TTC549 (cell line): ENCODE results near the gene NACC2.

Experiments
- FAIRE-seq: peaks from 2 replicates; lab custom pipeline; 2012; peaks lifted over from hg19 to GRCh38; lab: Jason Lieb, UNC

Gene NACC2

DNA sequence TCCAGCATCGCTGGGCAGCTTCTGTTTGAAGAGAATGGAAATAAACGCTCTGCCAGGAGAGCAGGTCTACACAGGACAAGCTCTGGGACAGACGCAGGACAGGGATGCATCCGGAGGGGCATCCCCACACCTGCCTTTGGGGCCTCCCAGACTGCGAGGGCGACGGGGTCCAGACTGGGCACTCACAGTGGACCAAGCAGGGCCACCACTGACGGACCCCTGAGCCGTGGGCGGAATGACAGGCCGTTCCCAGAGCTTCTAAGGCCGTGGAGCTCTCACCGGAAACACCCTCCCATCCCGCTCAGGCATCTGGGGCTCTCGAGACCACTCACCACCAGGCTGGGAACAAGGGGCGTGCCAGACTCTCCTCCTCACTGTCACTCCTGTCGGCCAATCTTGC lies 34.1 kb upstream of the NACC2 start:
- FAIRE-seq = no peak

DNA sequence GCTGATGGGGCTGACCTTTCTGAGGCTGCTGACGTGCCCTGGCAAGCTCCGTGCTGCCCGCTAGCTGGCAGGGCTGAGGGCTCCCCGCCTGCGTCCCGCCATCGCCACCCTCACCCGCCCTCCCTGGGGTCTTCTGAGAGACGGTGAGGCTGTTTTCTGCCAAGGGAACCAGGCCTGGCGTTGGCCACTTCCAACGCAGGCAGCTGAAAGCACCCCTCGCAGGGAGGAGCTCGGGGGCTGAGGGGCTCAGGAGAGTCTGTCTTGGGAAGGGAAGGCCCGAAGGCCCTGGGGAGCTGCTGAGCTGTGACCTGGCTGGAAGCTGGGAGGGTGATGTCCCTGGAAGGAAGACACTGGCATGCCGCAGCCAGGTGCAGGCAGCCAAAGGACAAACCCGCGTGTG lies 33.3 kb upstream of the NACC2 start:
- no peak for FAIRE-seq

DNA sequence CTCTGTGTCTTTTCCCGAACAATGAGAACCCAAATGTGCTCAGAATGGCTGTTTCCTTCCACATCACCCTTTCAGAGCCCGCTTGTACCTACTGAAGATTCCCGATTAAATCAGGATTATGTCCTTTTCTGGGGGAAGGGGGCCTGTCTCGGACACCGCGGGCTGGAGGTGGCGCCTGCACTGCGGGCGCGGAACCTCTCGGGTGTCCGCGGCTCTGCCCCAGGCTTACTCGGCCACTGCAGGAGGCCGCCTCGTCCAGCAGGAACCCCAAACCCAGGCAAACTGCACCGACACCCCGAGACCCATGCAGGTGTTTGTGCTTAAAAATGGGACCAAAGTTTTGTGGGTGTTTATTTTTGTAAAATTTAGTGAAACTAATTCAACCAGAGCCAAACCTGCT lies 32.2 kb upstream of the NACC2 start:
- no peak for FAIRE-seq

DNA sequence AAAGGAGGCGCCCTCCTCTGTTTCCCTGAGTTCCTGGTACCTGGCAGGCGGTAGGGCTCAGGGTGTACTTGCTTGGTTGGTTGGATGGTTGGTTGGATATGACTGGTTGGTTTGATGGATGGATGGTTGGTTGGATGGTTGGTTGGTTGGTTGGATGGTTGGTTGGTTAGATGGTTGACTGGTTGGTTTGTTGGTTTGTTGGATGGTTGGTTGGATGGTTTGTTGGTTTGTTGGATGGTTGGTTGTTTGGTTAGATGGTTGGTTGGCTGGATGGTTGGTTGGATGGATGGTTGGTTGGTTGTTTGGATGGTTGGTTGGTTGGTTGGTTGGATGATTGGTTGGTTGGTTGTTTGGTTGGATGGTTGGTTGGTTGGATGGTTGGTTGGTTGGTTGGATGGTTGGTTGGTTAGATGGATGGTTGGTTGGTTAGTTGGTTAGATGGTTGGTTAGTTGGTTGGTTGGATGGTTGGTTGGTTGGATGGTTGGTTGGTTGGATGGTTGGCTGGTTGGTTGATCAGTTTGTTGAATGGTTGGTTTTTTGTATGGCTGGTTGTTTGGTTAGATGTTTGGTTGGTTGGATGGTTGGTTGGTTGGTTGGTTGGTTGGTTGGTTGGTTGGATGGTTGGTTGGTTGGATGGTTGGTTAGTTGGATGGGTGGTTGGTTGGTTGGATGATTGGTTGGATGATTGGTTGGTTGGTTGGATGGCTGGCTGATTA lies 30.0 kb upstream of the NACC2 start:
- no peak for FAIRE-seq

DNA sequence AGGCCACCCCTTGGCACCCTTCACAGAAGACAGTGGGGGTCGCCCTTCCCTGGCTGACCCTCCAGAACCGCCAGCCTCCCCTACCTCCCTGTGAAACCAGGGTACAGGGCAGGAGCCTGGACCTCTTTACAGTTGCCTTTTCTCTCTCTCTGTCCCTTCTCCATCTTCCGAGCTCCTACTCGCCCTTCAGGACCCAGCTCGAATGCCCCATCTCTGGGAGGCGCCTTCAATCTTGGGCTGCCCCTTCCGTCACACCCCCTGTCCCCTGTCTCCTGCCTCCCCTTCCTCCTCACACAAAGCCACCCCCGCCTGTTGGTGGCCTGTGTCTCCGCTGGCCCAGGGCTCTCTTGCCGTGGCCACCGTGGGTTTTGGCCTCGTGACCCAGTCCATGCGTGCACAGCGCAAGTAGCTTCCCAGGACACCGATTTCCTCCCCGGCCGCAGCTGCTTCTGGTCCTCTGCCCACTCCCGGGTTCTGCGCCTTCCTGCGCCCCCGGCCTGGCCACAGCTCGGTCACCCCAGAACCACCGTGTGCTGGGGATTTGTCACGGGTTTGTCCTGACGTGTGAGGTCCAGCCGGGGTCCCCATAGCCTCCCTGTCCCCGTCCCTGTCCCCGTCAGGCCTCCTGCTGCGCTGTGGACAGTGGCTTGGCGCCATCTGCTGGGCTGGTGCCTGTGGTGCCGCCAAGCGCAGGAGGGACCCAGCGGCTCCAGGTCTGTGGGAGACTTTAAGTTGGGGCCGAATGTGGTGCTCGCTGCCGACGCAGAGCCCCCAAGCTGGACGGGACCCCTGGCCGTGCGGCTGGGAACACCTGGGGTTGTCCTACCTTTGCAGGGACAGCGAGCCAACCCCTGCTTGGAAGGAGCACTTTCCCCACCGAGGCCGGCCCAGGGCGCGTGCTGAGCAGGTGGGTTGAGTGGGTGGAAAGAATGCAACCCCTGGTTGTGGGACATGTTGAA lies 27.6 kb upstream of the NACC2 start:
- FAIRE-seq = no peak

- no peak for FAIRE-seq
Observed at GRCh38 chr9:136121801-136122200, 26.7 kb upstream of the NACC2 start.

- no peak for FAIRE-seq
Observed at GRCh38 chr9:136120438-136120844, 25.4 kb upstream of the NACC2 start.

DNA sequence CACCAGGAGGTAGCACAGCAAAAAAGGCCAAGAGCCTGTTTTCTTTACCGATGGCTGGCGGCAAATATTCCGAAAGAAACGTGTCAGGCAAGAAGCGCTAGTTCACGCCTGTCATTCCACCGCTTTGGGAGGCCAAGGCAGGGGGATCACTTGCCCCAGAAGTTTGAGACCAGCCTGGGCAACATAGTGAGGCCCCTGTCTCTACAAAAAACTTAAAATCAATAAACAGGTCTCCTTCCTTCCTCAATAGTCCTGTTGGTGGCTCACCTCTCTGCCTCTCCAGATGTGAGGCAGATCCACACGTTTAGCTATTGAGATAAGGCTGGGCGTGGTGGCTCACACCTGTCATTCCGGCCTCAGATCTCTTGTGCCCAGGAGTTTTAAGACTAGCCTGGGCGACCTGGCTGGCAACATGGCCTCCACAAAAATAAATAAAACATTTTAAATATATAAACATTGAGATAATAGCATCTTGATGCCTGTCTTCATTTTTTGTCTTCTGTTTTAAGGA lies 24.8 kb upstream of the NACC2 start:
- FAIRE-seq = no peak

DNA sequence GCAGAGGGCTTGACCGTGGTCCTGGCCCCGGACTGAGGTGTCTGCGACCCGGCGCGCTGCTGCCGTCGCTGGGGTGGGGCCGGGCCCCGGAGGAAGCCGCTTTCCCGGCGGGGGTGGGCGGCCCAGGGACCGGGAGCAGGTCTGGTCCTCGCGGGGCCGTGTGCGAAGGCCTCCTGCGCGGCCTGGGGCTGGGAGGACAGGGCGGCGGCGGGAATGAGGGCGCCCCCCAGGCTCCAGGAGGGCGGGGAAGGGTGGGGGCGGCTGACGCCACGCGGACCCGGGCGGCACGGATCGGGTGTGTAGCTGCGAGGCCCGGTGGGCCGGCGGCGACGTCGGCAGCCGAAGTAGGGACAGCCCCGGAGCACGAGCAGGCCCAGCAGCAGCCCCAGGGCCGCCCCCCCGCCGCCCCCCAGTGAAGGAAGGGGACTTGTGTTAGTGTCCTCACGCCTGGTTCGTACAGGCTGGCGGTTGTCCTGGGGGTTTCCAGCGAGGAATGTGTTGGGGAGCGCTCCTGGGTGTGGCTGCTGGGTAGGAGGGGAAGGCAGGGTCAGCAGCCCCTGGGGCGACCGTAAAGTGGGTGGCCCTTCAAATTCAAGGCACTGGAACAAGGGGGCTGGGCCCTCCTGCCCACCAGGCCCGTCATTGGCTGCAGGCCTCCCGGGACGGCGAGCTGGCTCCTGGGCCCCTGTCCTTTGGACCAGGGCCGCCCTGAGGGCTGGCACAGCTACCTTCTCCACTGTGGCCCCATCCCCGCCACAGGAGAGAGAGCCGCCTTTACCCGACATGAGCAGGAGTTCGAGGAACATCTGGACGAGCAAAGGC lies 24.2 kb upstream of the NACC2 start:
- no peak for FAIRE-seq

DNA sequence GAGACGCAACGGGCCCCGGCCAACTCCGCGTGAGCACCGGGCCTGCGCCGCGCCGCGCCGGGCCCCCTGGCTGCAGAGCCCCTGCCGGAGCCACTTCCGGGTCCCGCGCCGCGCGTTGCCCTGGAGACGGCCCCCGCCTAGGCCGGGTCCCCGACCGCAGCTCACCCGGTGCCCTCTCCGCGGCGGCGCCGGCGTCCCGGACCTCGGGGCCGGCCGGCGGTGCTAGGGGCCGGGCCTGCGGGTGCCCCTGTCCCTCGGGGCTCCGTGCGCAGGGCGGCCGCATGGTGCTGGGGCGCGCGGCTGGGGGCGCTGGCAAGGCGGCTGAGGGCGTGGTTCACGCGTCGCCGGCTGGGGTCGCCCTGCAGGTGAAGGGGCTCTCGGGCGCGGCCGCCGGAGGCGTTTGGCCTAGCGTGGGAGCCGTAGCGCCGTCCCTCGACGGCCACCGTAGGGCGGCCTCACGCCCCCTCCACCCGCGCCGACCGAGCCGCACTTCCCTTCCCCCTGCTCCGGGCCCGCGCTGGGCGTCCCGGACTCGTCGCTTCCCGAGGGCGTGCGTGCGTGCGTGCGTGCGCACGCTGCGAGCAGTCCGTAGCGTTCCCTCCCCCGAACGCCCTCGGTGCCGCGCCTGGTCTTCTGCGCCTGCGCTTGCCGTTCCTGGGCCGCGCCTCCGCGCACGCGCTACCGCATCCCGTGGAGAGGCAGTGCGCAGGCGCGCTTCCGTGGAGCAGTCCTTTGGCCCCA lies 23.4 kb upstream of the NACC2 start, which contains the start of gene TMEM250:
Gene TMEM250, minus strand, starts transcription at position 556 of the 741 bp plus-strand sequence. CDS start 1,975 bp downstream, outside the sequence.
- FAIRE-seq = no peak

DNA sequence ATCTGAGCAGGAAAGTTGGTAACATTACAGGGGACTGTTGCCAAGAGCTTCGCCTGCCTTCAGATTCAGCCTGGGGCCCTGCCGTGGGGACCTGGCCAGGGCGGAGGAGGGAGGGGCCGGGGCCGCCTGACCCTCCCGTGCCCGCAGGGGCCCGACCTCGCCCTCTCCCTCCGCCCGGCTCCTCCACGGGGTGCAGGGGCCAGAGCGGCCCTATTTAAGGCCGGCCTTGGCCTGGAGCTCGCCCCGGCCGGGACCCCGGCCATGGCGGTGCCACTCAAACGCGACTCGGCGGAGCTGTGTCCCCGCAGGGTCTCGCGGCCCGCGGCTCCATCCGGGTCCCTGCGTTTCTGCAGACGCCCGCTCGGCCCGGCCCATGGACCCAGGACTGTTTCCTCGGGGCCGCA lies 22.8 kb upstream of the NACC2 start:
- FAIRE-seq = no peak

DNA sequence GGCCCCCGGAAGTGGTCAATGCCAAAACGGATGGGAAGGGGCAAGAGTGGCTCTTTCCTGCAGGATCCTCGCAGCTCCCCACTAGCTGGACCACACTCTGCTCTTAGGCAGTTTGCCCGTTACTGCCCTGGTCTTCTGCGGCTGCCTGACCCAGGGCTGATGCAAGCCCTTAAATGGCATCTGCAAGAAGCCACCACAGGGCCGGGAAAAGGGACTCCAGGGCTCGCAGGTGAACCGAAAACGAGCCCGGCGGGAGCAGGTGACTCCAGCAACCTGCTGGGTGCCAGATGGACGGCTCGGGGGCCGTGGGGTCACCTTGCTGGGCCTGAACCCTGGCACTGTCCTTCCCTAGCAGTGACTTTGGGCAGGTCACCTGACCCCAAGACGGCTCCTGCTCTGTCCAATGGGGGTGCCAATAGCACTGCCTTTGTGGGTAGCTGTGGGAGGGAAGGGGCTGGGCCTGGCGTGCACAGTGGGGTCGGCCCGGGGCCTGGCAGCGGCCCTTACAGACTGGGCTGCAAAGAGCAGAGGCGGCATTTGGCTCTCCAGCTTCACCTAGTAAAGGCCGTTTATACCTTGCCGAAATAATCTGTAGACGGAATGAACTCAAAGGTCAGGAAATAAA lies 22.3 kb upstream of the NACC2 start:
- FAIRE-seq = no peak

DNA sequence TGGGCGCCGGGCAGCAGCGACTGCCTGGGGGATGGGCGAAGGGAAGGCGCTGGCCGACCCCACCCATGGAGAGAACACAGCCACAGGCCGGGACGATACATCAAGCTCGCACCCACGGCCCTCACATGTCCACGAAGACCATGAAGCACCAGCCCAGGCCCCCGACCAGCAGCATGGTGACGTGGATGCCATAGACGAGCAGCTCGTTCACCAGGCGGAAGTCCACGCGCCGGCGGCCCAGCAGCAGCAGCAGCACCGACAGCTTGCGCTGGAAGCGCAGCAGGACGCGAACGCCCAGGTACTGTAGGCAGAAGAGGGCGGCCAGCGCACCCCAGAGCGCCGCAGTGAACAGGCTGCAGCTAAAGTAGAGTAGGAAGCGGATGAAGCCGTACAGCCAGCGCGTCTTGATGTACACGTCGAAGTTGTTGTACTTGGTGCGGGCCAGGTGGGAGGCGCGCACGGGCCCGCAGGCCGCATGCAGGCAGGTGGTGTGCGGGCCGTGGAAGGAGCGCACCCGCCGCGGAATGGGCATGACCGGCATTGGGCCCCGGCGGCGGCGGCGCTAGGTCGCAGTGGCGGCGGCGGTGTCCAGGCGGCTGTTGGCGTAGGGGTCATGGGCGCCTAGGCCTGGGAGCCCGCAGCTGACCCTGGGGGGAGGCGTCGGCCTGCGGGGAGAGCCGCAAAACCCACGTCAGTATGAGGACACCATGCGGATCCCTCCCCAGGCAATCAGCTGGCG lies 21.4 kb upstream of the NACC2 start:
- FAIRE-seq = no peak

GRCh38 chr9:136115641-136116359 lies 20.7 kb upstream of the NACC2 start:
- FAIRE-seq = no peak

GRCh38 chr9:136115206-136115605 lies 20.1 kb upstream of the NACC2 start:
- FAIRE-seq = no peak

- no peak for FAIRE-seq
Observed at GRCh38 chr9:136114610-136115009, 19.5 kb upstream of the NACC2 start.

GRCh38 chr9:136112541-136112940 lies 17.5 kb upstream of the NACC2 start:
- no peak for FAIRE-seq

GRCh38 chr9:136111910-136112309 lies 16.8 kb upstream of the NACC2 start:
- FAIRE-seq = no peak

GRCh38 chr9:136111190-136111589 lies 16.1 kb upstream of the NACC2 start:
- FAIRE-seq = no peak
